Activated naive CD8-positive, alpha-beta T cell treated with anti-CD3 and anti-CD28 coated beads, Interleukin-2, amount 10 ng/mL, durations not matched to agents 7 days and 5 days (primary cell): ENCODE results near the gene NPIPB6. TPM values are rescaled to one million over a fixed set of nuclear protein-coding genes. Genes with fewer than 3 reads are reported as not detected.

Experiments used
- ATAC-seq: fragments of 150-1000 bp; cut with Tn5 transposase; one replicate; pipeline ENCODE4 v1.10.0; 2021; ENCODE audit warnings: low read depth, moderate library complexity
- POLR2A ChIA-PET: fragments of 350-600 bp; sonication (Branson Sonifier 250); formaldehyde crosslinking; loops from one replicate; lab custom pipeline; 2021; ENCODE audit warnings: antibody characterized with exemption; lab: Charles Lee
- DNase-seq: peaks from one replicate; pipeline ENCODE4 v3.0.0; 2021
- H3K27ac Mint-ChIP-seq: one replicate; pipeline ENCODE4 v1.8.0; 2022; ENCODE audit warnings: mild to moderate bottlenecking, mixed read lengths
- H3K27me3 Mint-ChIP-seq: one replicate; pipeline ENCODE4 v1.8.0; 2022; ENCODE audit warnings: mild to moderate bottlenecking, moderate library complexity, mixed read lengths
- H3K36me3 Mint-ChIP-seq: one replicate; pipeline ENCODE4 v1.8.0; 2021; ENCODE audit warnings: mild to moderate bottlenecking, mixed read lengths
- H3K4me1 Mint-ChIP-seq: one replicate; pipeline ENCODE4 v1.8.0; 2021; ENCODE audit warnings: mixed read lengths
- H3K4me3 Mint-ChIP-seq: one replicate; pipeline ENCODE4 v1.8.0; 2022; ENCODE audit warnings: mild to moderate bottlenecking, moderate library complexity, mixed read lengths
- H3K9me3 Mint-ChIP-seq: one replicate; pipeline ENCODE4 v1.8.0; 2021; ENCODE audit warnings: mixed read lengths
- total RNA-seq, 2 experiments: library from RNA; stranded (reverse); gene quantifications; one replicate each; pipeline ENCODE4 v1.2.3, GENCODE V29; 2021

Gene NPIPB6
- total RNA-seq, 2 experiments from 2014 or later, result 2.4 to 4.5 TPM

DNA sequence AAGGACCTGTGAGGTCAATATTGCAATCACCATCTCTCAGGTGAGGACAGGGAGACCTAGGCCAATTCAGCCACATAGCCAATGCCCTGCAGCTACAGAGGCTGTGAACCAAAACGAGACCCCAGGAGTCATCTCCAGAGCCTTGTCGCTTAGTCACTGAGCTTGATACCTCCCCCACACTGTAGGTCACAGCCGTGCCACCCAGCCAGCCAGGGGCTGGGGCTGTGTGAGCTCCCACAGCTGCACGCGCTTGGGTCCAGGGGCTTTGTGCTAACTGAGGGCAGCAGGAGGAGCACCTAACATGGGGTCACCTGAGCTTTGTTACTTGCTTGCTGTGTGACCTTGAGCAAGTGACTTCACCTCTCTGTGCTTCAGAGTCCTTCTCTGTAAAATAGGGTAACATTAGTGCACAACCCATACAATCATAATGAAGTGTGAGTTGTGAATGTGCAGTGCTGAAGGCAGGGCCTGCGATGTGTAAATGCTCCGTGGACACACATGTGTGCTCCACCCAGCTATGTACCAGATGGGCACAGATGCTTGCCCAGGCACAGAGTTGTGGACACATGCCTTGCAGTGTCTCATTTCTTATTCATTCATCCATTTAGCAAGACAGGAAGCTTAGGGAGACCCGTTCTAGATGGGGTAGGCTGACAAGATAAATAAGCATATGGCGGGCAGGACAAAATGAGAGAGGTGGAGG, 45.1 kb downstream of the NPIPB6 start:
- Mint-ChIP-seq H3K9me3 (no peaks in the 10 kb centered on the region), H3K4me1 (peaks cover 5% of the 10 kb centered on the region), H3K27ac (no peak overlapping the region), H3K36me3 (peaks cover 2% of the 10 kb centered on the region), H3K4me3 (no peak overlapping the region), H3K27me3 (no peaks in the 10 kb centered on the region)
- DNase-seq (no peak), ATAC-seq (no peak)
- POLR2A ChIA-PET, result interaction anchor here (1.0 to 1.9 kb wide), 4 partner anchors 37 to 41 kb away, joined by 3 to 7 read pairs (median 3); no protein-coding TSS in a partner anchor

DNA sequence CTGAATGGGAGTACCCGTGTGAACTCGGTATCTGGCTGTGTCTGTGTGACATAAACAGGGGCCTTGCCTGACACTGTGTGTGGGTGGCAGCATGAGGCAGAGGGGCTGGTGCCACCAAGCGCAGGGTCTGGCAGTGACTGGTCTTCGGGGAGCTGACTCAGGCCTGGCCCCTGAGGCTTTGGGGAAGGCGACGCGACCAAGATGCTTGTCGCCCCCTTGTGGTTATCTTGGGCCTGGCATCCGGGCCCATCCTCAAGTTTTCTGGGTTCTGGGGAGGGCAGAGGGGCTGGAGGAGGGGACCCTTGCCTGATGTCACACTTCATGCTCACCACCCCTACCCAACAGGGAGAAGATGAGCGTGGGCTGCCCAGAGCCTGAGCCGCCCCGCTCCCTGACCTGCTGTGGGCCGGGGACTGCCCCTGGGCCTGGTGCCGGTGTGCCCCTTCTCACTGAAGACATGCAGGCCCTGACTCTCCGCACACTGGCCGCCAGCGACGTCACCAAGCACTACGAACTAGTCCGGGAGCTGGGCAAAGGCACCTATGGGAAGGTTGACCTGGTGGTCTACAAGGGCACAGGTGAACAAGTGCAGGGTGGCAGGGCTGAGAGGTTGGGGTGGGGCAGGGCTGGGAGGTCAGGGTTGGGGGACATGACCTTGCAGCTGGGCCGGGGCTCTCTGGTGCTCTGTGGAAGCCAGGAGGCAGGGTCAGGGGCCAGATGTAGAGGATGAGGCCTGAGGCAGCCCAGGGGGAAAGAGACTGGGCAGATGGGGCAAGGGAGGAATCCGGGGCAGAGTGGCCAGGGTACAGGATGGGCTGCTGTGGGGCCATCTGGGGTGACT, 46.0 kb downstream of the NPIPB6 start:
- POLR2A ChIA-PET, result interaction anchor here (0.6 to 1.9 kb wide), 4 partner anchors 24 to 40 kb away, joined by 3 to 7 read pairs (median 4); no protein-coding TSS in a partner anchor
- Mint-ChIP-seq H3K9me3 (no peaks in the 10 kb centered on the region), H3K4me1 (peaks cover 8% of the 10 kb centered on the region), H3K27me3 (no peaks in the 10 kb centered on the region), H3K36me3 (peaks cover 3% of the 10 kb centered on the region), H3K27ac (peak overlapping the region; percentile 56), H3K4me3 (no peak overlapping the region)
- peak; percentile 79 for DNase-seq
- ATAC-seq, result peak; percentile 66

DNA sequence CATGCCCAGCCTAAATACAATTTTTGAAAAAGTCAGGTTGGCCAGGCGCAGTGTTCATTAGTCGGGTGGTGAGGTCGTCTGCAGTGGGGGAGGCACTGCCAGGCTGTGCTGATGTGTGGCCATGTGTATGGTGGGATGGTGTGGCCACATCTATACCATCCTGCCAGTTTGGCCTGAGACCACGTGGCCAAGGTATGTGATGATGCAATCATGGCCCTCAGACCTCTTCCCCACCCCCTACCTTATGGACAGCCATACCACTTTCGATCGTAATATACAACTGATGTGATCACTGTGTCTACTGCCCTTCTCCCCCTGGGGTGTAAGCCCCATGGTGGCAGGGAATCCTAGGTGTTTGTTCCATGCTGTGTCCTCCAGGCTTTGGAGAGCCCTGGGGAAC, 47.3 kb downstream of the NPIPB6 start:
- Mint-ChIP-seq H3K4me1 (peaks cover 14% of the 10 kb centered on the region), H3K4me3 (no peak overlapping the region), H3K27me3 (no peaks in the 10 kb centered on the region), H3K27ac (no peak overlapping the region), H3K36me3 (peaks cover 3% of the 10 kb centered on the region), H3K9me3 (no peaks in the 10 kb centered on the region)
- POLR2A ChIA-PET, result interaction anchor here (0.6 to 1.4 kb wide), 2 partner anchors 21 to 39 kb away, joined by 5 to 6 read pairs; no protein-coding TSS in a partner anchor
- no peak for DNase-seq
- no peak for ATAC-seq

DNA sequence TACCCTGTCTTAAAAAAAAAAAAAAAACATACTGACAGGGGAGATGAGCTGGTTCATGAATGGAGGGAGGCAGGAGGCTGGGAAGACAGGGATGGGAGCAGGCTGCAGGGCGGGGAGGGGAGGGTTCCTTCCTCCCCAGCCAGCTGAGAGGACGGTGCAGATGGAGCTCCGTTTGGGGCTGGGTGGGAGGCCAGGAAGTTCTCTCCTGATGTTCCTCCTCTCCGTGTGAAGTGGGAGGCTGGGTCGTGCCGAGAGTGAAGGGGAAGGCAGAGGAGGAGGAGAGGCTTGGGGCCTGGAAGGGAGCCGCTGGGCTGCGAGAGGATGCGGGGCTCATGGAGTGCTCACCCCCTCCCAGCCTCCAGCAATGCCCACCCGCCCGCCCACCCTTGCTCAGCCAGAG, 49.7 kb downstream of the NPIPB6 start:
- Mint-ChIP-seq H3K4me1 (peaks cover 35% of the 10 kb centered on the region), H3K27me3 (no peaks in the 10 kb centered on the region), H3K9me3 (no peaks in the 10 kb centered on the region), H3K27ac (no peak overlapping the region), H3K36me3 (peaks cover 13% of the 10 kb centered on the region), H3K4me3 (no peak overlapping the region)
- POLR2A ChIA-PET, result interaction anchor here (1.4 kb wide), 1 partner anchor 36 kb away, joined by 6 read pairs; no protein-coding TSS in a partner anchor
- ATAC-seq (no peak), DNase-seq (no peak)

DNA sequence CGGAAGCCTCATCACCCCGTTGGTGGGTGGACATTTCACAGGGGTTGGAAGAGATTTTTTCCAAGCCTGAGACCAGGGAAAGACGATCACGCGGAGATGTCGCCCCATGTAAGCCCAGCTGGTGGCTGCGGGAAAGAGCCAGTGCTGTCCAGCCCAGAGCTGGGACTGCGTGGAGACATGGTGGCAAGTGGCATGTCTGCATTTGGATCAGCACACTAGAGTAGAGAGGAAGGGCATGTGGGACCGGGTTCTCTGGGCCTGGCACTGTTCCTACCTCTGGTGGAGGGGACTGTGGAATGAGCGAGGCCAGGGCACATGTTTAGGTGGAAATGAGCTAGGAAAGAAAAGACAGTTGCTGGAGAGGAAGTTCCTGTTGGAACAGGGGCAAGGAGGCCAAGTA, 51.0 kb downstream of the NPIPB6 start:
- DNase-seq (no peak), ATAC-seq (no peak)
- Mint-ChIP-seq H3K4me3 (no peak overlapping the region), H3K27me3 (no peaks in the 10 kb centered on the region), H3K9me3 (no peaks in the 10 kb centered on the region), H3K27ac (no peak overlapping the region), H3K36me3 (peaks cover 14% of the 10 kb centered on the region), H3K4me1 (peaks cover 35% of the 10 kb centered on the region)
- POLR2A ChIA-PET, result no interaction called here

DNA sequence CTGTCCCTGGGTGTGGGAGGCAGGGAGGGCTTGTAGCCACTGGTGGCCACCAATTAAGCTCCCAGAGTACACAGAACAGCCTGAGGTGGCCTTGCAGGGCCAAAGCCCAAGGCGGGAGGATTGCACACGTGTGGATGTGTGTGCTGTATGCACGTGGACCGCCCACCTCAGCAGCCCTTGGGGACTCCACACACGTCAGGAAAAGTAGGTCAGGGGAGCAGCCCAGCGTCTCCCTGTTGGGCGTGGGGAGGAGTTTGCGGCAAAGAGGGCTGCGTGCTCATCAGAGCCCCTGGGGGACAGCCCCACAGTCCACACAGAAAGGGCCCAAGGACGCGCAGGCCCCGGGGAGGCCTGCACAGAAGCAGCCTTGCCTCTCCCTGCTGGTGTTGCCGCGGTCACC, 51.4 kb downstream of the NPIPB6 start:
- Mint-ChIP-seq H3K9me3 (no peaks in the 10 kb centered on the region), H3K4me3 (no peak overlapping the region), H3K36me3 (peaks cover 14% of the 10 kb centered on the region), H3K27me3 (no peaks in the 10 kb centered on the region), H3K27ac (peak overlapping the region; percentile 54), H3K4me1 (peaks cover 34% of the 10 kb centered on the region)
- no peak for ATAC-seq
- no peak for DNase-seq
- POLR2A ChIA-PET, result no interaction called here

DNA sequence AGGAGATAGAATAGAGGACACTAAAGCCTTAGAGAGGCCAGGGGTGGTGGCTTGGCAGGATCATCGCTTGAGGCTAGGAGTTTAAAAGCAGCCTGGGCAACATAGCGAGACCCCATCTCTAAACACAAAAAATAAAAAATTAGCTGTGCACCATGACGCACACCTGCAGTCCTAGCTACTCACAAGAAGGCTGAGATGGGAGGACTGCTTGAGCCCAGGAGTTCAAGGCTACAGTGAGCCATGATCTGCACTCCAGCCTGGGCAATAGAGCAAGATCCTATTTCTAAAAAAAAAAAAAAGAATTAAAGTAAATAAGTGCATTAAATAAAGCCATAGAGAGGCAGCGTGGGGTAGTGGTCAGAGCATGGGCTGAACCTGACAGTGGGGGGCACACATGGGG, 51.9 kb downstream of the NPIPB6 start:
- POLR2A ChIA-PET, result no interaction called here
- no peak overlapping the region for H3K4me3 Mint-ChIP-seq

DNA sequence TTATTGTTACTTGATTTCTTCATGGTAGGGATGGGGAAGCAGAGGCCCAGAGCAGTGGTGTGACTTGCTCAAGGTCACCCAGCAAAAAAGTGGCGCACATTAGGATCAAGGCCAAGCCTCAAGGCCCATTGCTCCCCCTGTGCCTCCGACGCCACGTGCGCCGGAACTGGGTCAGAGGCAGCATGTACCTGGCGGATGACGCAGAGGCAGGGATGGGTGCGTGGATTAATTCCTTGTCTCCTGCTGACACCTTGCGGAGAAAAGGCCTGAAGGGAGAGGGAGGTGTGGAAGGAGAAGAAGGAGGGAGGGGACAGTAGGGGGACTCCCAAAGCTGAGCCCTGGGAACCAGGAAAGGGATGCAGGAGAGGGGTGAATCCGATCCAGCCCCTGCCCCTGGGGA, 52.5 kb downstream of the NPIPB6 start:
- peak overlapping the region; percentile 94 for H3K27ac Mint-ChIP-seq
- H3K4me1 Mint-ChIP-seq, result peaks cover 32% of the 10 kb centered on the region
- H3K36me3 Mint-ChIP-seq, result peaks cover 14% of the 10 kb centered on the region
- H3K4me3 Mint-ChIP-seq, result peak overlapping the region; percentile 48
- DNase-seq (no peak), ATAC-seq (no peak)
- POLR2A ChIA-PET, result interaction anchor here (1.2 to 2.8 kb wide), 3 partner anchors 10 to 18 kb away, joined by 3 to 12 read pairs (median 9); partner anchors contain the start of gene SBK1
- no peaks in the 10 kb centered on the region for H3K27me3 Mint-ChIP-seq
- H3K9me3 Mint-ChIP-seq, result no peaks in the 10 kb centered on the region

More for the DNA sequence above, 51.9 kb downstream of the NPIPB6 start:
- no peak for ATAC-seq
- Mint-ChIP-seq H3K4me1 (peaks cover 32% of the 10 kb centered on the region), H3K27me3 (no peaks in the 10 kb centered on the region), H3K9me3 (no peaks in the 10 kb centered on the region), H3K27ac (peak overlapping the region; percentile 94), H3K36me3 (peaks cover 14% of the 10 kb centered on the region)
- DNase-seq, result no peak

DNA sequence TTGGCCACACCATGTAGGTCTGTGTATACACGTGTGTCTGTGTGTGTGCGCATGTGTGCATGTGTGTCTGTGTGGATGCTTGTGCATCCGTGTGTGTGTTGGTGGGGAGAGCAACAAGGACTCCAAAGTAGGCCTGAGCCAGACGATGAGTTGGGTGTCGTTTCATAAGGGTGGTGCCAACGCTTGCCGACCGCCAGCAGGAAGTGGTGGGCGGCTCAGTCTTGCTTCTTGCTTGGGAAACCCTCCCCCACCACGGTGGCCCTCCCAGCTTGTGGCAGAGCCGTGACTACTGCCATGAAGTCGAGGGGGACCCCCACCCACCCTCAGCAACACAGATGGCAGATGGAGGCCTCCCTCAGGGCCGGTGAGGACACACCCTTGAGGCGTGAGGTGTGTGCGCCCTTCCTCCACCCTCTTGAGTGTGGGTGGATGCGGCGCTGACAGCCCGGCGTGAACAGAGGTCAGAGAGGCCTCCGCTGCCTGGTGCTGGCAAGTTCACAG, 53.4 kb downstream of the NPIPB6 start:
- DNase-seq (peak; percentile 81), ATAC-seq (peak; percentile 89)
- Mint-ChIP-seq H3K4me1 (peaks cover 32% of the 10 kb centered on the region), H3K4me3 (peak overlapping the region; percentile 48), H3K27me3 (no peaks in the 10 kb centered on the region), H3K27ac (peak overlapping the region; percentile 94), H3K9me3 (no peaks in the 10 kb centered on the region), H3K36me3 (peaks cover 17% of the 10 kb centered on the region)
- POLR2A ChIA-PET, result interaction anchor here (0.7 to 2.8 kb wide), 5 partner anchors 9 to 33 kb away, joined by 3 to 12 read pairs (median 3); partner anchors contain the start of gene SBK1

DNA sequence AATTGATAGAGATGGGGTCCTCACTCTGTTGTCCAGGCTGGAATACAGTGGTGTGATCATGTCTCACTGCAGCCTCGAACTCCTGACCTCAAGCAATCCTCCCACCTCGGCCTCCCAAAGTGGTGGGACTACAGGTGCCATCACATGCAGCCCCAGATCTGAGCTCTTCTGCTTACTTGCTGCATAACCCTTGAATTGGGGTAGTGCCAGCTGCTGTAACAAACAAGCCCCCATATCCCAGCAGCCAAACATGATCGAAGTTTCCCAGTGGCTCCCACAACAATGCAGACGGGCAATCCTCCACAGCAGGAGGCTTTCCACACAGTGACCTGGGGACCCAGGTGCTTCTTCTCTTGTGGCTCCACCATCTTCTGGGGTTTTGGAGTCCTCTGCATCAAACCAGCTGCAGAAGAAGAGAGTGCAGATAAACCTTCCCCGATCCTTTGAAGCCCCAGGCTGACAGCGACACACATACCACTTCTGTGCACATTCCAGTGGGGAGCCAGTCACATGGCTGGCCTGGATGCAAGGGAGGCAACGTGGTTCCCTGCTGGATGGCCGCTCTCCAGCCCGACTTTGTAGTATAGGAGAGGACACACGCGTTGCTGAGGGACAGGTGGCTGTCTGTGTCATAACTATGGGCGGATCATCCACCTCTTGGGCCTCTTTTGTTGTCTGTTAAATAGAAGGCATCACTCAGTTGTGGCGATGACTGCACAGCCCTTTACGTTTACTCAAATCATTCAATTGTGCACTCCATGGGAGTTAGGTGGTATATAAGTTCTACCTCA, 54.3 kb downstream of the NPIPB6 start:
- no peaks in the 10 kb centered on the region for H3K9me3 Mint-ChIP-seq
- ATAC-seq, result no peak
- H3K27me3 Mint-ChIP-seq, result no peaks in the 10 kb centered on the region
- peaks cover 32% of the 10 kb centered on the region for H3K4me1 Mint-ChIP-seq
- peak overlapping the region; percentile 74 for H3K27ac Mint-ChIP-seq
- H3K4me3 Mint-ChIP-seq, result peak overlapping the region; percentile 53
- peaks cover 19% of the 10 kb centered on the region for H3K36me3 Mint-ChIP-seq
- DNase-seq, result no peak
- POLR2A ChIA-PET, result interaction anchor here (0.7 to 2.8 kb wide), 8 partner anchors 8 to 32 kb away, joined by 3 to 12 read pairs (median 4); partner anchors contain the start of gene SBK1

DNA sequence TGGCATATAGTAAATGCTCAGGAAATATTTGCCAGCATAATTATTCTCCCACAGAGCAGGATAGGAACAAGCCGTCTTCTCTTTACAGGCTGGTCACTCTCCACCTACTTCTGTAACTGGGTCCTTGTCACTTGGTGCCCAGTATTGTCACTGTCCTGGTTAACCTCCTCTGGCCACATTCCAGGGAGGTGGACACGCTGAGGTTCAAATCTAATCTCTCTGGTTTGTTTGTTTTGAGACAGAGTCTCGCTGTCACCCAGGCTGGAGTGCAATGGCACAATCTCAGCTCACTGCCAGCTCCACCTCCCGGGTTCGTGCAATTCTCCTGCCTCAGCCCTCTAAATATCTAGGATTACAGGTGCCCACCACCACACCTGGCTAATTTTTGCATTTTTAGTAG, 55.4 kb downstream of the NPIPB6 start:
- POLR2A ChIA-PET, result interaction anchor here (1.4 to 2.8 kb wide), 3 partner anchors 9 to 15 kb away, joined by 3 to 9 read pairs (median 7); partner anchors contain the start of gene SBK1
- no peak overlapping the region for H3K27ac Mint-ChIP-seq

DNA sequence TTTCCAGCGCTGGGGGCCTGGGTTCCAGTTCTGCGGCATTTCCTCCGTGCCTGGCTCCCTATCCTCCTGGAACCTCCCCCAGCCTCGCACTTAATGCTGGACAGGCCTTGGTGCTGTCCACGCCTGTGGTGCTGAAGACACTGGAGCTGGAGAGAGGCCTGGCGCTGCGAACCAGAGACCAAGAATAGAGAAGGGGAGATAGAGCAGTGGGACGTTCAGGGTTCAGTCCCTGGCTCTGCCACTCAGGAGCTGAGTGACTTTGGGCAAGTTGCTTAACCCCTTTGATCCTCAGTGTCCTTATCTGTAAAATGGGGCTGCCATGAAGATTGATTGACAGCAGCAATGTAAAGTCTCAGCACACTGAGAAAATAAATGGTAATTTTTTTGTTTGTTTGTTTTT, 59.1 kb downstream of the NPIPB6 start:
- Mint-ChIP-seq H3K4me3 (no peak overlapping the region), H3K27ac (no peak overlapping the region), H3K36me3 (peaks cover 17% of the 10 kb centered on the region), H3K27me3 (no peaks in the 10 kb centered on the region), H3K9me3 (no peaks in the 10 kb centered on the region), H3K4me1 (peaks cover 6% of the 10 kb centered on the region)
- ATAC-seq, result no peak
- POLR2A ChIA-PET, result no interaction called here
- DNase-seq, result peak; percentile 59

More for the DNA sequence above, 55.4 kb downstream of the NPIPB6 start:
- Mint-ChIP-seq H3K36me3 (peaks cover 19% of the 10 kb centered on the region), H3K4me3 (no peak overlapping the region), H3K9me3 (no peaks in the 10 kb centered on the region), H3K27me3 (no peaks in the 10 kb centered on the region), H3K4me1 (peaks cover 32% of the 10 kb centered on the region)
- DNase-seq (no peak), ATAC-seq (no peak)
